Astrocyte (in vitro differentiated cells and primary cell): ENCODE results near the gene SARS1. TPM values are rescaled to one million over a fixed set of nuclear protein-coding genes. Genes with fewer than 3 reads are reported as not detected.

Experiments used
- DNase-seq: peaks from one replicate; pipeline ENCODE4 v3.0.0-alpha.2; 2010; ENCODE audit warnings: low read depth
- FAIRE-seq: peaks from 2 replicates; lab custom pipeline; 2011; peaks lifted over from hg19 to GRCh38; lab: Jason Lieb, UNC
- H2AFZ ChIP-seq: 2 replicates; pipeline ENCODE4 v1.6.0; 2012; ENCODE audit warnings: low read depth, low read length, inconsistent platforms
- H3K27ac ChIP-seq: 2 replicates; pipeline ENCODE4 v1.5.1; 2011; ENCODE audit warnings: low read depth, low read length, inconsistent platforms
- H3K27me3 ChIP-seq: 2 replicates; pipeline ENCODE4 v1.6.0; 2011; ENCODE audit warnings: low read length, inconsistent platforms; ENCODE audit not compliant: insufficient read depth
- H3K36me3 ChIP-seq: 2 replicates; pipeline ENCODE4 v1.5.1; 2011; ENCODE audit warnings: low read length, inconsistent platforms; ENCODE audit not compliant: insufficient read depth
- H3K4me1 ChIP-seq: 2 replicates; pipeline ENCODE4 v1.5.1; 2011; ENCODE audit warnings: low read length, inconsistent platforms; ENCODE audit not compliant: insufficient read depth
- H3K4me2 ChIP-seq: 2 replicates; pipeline ENCODE4 v1.6.0; 2012; ENCODE audit warnings: low read length, inconsistent platforms
- H3K4me3 ChIP-seq: 2 replicates; pipeline ENCODE4 v1.5.1; 2011; ENCODE audit warnings: low read depth, mild to moderate bottlenecking, low read length, inconsistent platforms; ENCODE audit not compliant: insufficient read depth
- H3K79me2 ChIP-seq: 2 replicates; pipeline ENCODE4 v1.6.0; 2012; ENCODE audit warnings: mild to moderate bottlenecking, low read length, inconsistent platforms; ENCODE audit not compliant: insufficient read depth
- H3K9ac ChIP-seq: 2 replicates; pipeline ENCODE4 v1.6.0; 2012; ENCODE audit warnings: mild to moderate bottlenecking, low read length, inconsistent platforms
- H3K9me3 ChIP-seq: 2 replicates; pipeline ENCODE4 v1.5.1; 2012; ENCODE audit warnings: low read depth, mild to moderate bottlenecking, low read length, inconsistent platforms; ENCODE audit not compliant: insufficient read depth
- H4K20me1 ChIP-seq: 2 replicates; pipeline ENCODE4 v1.6.0; 2012; ENCODE audit warnings: low read length, inconsistent platforms; ENCODE audit not compliant: insufficient read depth
- H3K27ac Mint-ChIP-seq: one replicate; pipeline ENCODE4 v1.8.0; 2021; ENCODE audit warnings: mild to moderate bottlenecking, mixed read lengths; ENCODE audit not compliant: unreplicated experiment
- H3K27me3 Mint-ChIP-seq: one replicate; pipeline ENCODE4 v1.8.0; 2021; ENCODE audit warnings: low read depth, mixed read lengths; ENCODE audit not compliant: unreplicated experiment
- H3K36me3 Mint-ChIP-seq: one replicate; pipeline ENCODE4 v1.8.0; 2021; ENCODE audit warnings: low read depth, mixed read lengths; ENCODE audit not compliant: unreplicated experiment
- H3K4me1 Mint-ChIP-seq: one replicate; pipeline ENCODE4 v1.8.0; 2021; ENCODE audit warnings: low read depth, mixed read lengths; ENCODE audit not compliant: unreplicated experiment
- H3K4me3 Mint-ChIP-seq: one replicate; pipeline ENCODE4 v1.8.0; 2021; ENCODE audit warnings: mild to moderate bottlenecking, moderate library complexity, mixed read lengths; ENCODE audit not compliant: unreplicated experiment
- H3K9me3 Mint-ChIP-seq: one replicate; pipeline ENCODE4 v1.8.0; 2021; ENCODE audit warnings: mild to moderate bottlenecking, mixed read lengths; ENCODE audit not compliant: unreplicated experiment
- EZH2 ChIP-seq: IDR thresholded peaks from 2 replicates; pipeline ENCODE4 v1.6.1; 2012; ENCODE audit warnings: mild to moderate bottlenecking, low read length, inconsistent platforms; ENCODE audit not compliant: insufficient read depth
- total RNA-seq: library from RNA; stranded (reverse); gene quantifications from 2 replicates; pipeline ENCODE4 v1.2.1, GENCODE V29; 2021
- TF ChIP-seq, protein P1 (sequence below): IDR thresholded peaks from 2 replicates; pipeline ENCODE4 v1.5.1; 2011; ENCODE audit warnings: low read depth, mild to moderate bottlenecking, inconsistent platforms, low read length, moderate library complexity; ENCODE audit not compliant: insufficient read depth

The SARS1 gene
- total RNA-seq, 1 donor from 2014 or later = 355 TPM

DNA sequence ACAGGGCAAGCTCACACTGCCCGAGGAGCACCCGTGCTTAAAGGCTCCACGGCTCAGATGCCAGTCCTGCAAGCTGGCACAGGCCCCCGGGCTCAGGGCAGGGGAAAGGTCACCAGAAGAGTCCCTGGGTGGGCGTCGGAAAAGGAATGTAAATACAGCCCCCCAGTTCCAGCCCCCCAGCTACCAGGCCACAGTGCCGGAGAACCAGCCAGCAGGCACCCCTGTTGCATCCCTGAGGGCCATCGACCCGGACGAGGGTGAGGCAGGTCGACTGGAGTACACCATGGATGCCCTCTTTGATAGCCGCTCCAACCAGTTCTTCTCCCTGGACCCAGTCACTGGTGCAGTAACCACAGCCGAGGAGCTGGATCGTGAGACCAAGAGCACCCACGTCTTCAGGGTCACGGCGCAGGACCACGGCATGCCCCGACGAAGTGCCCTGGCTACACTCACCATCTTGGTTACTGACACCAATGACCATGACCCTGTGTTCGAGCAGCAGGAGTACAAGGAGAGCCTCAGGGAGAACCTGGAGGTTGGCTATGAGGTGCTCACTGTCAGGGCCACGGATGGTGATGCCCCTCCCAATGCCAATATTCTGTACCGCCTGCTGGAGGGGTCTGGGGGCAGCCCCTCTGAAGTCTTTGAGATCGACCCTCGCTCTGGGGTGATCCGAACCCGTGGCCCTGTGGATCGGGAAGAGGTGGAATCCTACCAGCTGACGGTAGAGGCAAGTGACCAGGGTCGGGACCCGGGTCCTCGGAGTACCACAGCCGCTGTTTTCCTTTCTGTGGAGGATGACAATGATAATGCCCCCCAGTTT lies 36.9 kb downstream of the SARS1 start:
- Histone ChIP-seq H3K79me2 (peaks cover 2% of the 10 kb centered on the region), H3K9ac (no peak overlapping the region), H3K4me1 (peaks cover 26% of the 10 kb centered on the region), H3K27ac (no peak overlapping the region), H3K27me3 (no peaks in the 10 kb centered on the region), H2AFZ (peak overlapping the region; percentile 63), H3K4me2 (peak overlapping the region; percentile 82), H3K9me3 (no peaks in the 10 kb centered on the region), H3K36me3 (no peaks in the 10 kb centered on the region), H3K4me3 (peak overlapping the region; percentile 55), H4K20me1 (no peaks in the 10 kb centered on the region)
- Mint-ChIP-seq H3K4me3 (peak overlapping the region; percentile 62), H3K9me3 (no peaks in the 10 kb centered on the region), H3K27me3 (peaks cover 6% of the 10 kb centered on the region), H3K4me1 (peaks cover 11% of the 10 kb centered on the region), H3K27ac (no peak overlapping the region), H3K36me3 (peaks cover 9% of the 10 kb centered on the region)
- TF ChIP-seq, protein P1, sequence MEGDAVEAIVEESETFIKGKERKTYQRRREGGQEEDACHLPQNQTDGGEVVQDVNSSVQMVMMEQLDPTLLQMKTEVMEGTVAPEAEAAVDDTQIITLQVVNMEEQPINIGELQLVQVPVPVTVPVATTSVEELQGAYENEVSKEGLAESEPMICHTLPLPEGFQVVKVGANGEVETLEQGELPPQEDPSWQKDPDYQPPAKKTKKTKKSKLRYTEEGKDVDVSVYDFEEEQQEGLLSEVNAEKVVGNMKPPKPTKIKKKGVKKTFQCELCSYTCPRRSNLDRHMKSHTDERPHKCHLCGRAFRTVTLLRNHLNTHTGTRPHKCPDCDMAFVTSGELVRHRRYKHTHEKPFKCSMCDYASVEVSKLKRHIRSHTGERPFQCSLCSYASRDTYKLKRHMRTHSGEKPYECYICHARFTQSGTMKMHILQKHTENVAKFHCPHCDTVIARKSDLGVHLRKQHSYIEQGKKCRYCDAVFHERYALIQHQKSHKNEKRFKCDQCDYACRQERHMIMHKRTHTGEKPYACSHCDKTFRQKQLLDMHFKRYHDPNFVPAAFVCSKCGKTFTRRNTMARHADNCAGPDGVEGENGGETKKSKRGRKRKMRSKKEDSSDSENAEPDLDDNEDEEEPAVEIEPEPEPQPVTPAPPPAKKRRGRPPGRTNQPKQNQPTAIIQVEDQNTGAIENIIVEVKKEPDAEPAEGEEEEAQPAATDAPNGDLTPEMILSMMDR = no peak
- no peak for TF ChIP-seq EZH2
- FAIRE-seq (no peak), DNase-seq (no peak)

DNA sequence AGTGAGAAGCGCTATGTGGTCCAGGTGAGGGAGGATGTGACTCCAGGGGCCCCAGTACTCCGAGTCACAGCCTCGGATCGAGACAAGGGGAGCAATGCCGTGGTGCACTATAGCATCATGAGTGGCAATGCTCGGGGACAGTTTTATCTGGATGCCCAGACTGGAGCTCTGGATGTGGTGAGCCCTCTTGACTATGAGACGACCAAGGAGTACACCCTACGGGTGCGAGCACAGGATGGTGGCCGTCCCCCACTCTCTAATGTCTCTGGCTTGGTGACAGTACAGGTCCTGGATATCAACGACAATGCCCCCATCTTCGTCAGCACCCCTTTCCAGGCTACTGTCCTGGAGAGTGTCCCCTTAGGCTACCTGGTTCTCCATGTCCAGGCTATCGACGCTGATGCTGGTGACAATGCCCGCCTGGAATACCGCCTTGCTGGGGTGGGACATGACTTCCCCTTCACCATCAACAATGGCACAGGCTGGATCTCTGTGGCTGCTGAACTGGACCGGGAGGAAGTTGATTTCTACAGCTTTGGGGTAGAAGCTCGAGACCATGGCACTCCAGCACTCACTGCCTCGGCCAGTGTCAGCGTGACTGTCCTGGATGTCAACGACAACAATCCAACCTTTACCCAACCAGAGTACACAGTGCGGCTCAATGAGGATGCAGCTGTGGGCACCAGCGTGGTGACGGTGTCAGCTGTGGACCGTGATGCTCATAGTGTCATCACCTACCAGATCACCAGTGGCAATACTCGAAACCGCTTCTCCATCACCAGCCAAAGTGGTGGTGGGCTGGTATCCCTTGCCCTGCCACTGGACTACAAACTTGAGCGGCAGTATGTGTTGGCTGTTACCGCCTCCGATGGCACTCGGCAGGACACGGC lies 37.8 kb downstream of the SARS1 start:
- H4K20me1 ChIP-seq = no peaks in the 10 kb centered on the region
- FAIRE-seq = no peak
- peaks cover 4% of the 10 kb centered on the region for H3K79me2 ChIP-seq
- no peaks in the 10 kb centered on the region for H3K9me3 ChIP-seq
- Mint-ChIP-seq H3K27me3 (peaks cover 6% of the 10 kb centered on the region), H3K36me3 (peaks cover 9% of the 10 kb centered on the region), H3K27ac (no peak overlapping the region), H3K4me1 (peaks cover 11% of the 10 kb centered on the region), H3K9me3 (no peaks in the 10 kb centered on the region), H3K4me3 (peak overlapping the region; percentile 69)
- no peaks in the 10 kb centered on the region for H3K27me3 ChIP-seq
- peaks cover 26% of the 10 kb centered on the region for H3K4me1 ChIP-seq
- no peak for DNase-seq
- no peak overlapping the region for H3K4me2 ChIP-seq
- no peak overlapping the region for H2AFZ ChIP-seq
- H3K9ac ChIP-seq = no peak overlapping the region
- H3K4me3 ChIP-seq = no peak overlapping the region
- H3K27ac ChIP-seq = no peak overlapping the region
- TF ChIP-seq, protein P1 = no peak
- no peak for TF ChIP-seq EZH2
- H3K36me3 ChIP-seq = no peaks in the 10 kb centered on the region
